Measurements from ENCODE around the gene RHBDD2. TPM values are rescaled to one million over a fixed set of nuclear protein-coding genes. Genes with fewer than 3 reads are reported as not detected.

Gene RHBDD2
- total RNA-seq, 2 experiments from 2014 or later, result 18.6 to 20.3 TPM

GRCh38 chr7:75921479-75921878, 42.6 kb downstream of the RHBDD2 start:
- no peak overlapping the region for H3K27ac ChIP-seq (ENCODE audit: low read depth, low read length, poor library complexity, severe bottlenecking)
- no TSS peak for BruUV-seq (replicated peaks)
- intact Hi-C loops (cut with micrococcal nuclease; ENCODE audit: unreplicated experiment), result no loop called here
- no peaks in the 10 kb centered on the region for H3K9me3 ChIP-seq (ENCODE audit: low read length)
- ChIA-PET CTCF (ENCODE audit: unreplicated experiment) (no interaction called here), POLR2A (interaction anchor here (0.6 kb wide), 1 partner anchor 49 kb away, joined by 6 read pairs; no protein-coding TSS in a partner anchor)
- H3K4me2 ChIP-seq (ENCODE audit: low read length), result no peak overlapping the region
- TF ChIP-seq CTCF (conservative IDR thresholded peaks at IDR 0.05; ENCODE audit: low read length), result no peak
- TF ChIP-seq EZH2phosphoT487 (IDR thresholded peaks at IDR 0.05; ENCODE audit: borderline replicate concordance, low read depth, low read length), result no peak
- no peaks in the 10 kb centered on the region; the same call in 1 of the 2 replicates for H4K20me1 ChIP-seq (ENCODE audit: insufficient read depth, low read length)
- H3K9me2 ChIP-seq (ENCODE audit: insufficient read depth, low read length), result no peaks in the 10 kb centered on the region
- no peak overlapping the region for H3K4me3 ChIP-seq (ENCODE audit: low read depth, low read length, poor library complexity, severe bottlenecking)
- H3K4me1 ChIP-seq (ENCODE audit: insufficient read depth, low read length, poor library complexity, severe bottlenecking), result peaks cover 2% of the 10 kb centered on the region
- H2AFZ ChIP-seq (ENCODE audit: low read length), result no peak overlapping the region
- no peaks in the 10 kb centered on the region for H3K36me3 ChIP-seq (ENCODE audit: insufficient read depth, low read length)
- H3K79me2 ChIP-seq (ENCODE audit: insufficient read depth, low read depth, low read length), result no peaks in the 10 kb centered on the region
- DNase-seq (ENCODE audit: low spot score), result no peak

- Histone ChIP-seq H3K4me3 (ENCODE audit: low read depth, low read length, poor library complexity, severe bottlenecking) (no peak overlapping the region), H2AFZ (ENCODE audit: low read length) (no peak overlapping the region), H3K9me3 (ENCODE audit: low read length) (no peaks in the 10 kb centered on the region), H3K4me1 (ENCODE audit: insufficient read depth, low read length, poor library complexity, severe bottlenecking) (no peaks in the 10 kb centered on the region), H4K20me1 (ENCODE audit: insufficient read depth, low read length) (no peaks in the 10 kb centered on the region; the same call in 1 of the 2 replicates), H3K4me2 (ENCODE audit: low read length) (no peak overlapping the region), H3K36me3 (ENCODE audit: insufficient read depth, low read length) (no peaks in the 10 kb centered on the region), H3K9me2 (ENCODE audit: insufficient read depth, low read length) (no peaks in the 10 kb centered on the region), H3K27ac (ENCODE audit: low read depth, low read length, poor library complexity, severe bottlenecking) (no peak overlapping the region), H3K79me2 (ENCODE audit: insufficient read depth, low read depth, low read length) (no peaks in the 10 kb centered on the region)
- no peak for TF ChIP-seq CTCF (conservative IDR thresholded peaks at IDR 0.05; ENCODE audit: low read length)
- no peak for TF ChIP-seq EZH2phosphoT487 (IDR thresholded peaks at IDR 0.05; ENCODE audit: borderline replicate concordance, low read depth, low read length)
- intact Hi-C loops (cut with micrococcal nuclease; ENCODE audit: unreplicated experiment), result no loop called here
- POLR2A ChIA-PET, result interaction anchor here (0.6 to 1.3 kb wide), 3 partner anchors 9 to 19 kb away, joined by 3 read pairs; no protein-coding TSS in a partner anchor
- BruUV-seq (replicated peaks), result no TSS peak
- CTCF ChIA-PET (ENCODE audit: unreplicated experiment), result no interaction called here
- DNase-seq (ENCODE audit: low spot score), result no peak
These were observed 44.3 kb downstream of the RHBDD2 start for GRCh38 chr7:75922966-75923603.

GRCh38 chr7:75924256-75924655, 45.4 kb downstream of the RHBDD2 start:
- POLR2A ChIA-PET, result no interaction called here
- TF ChIP-seq EZH2phosphoT487 (IDR thresholded peaks at IDR 0.05; ENCODE audit: borderline replicate concordance, low read depth, low read length) (no peak), CTCF (conservative IDR thresholded peaks at IDR 0.05; ENCODE audit: low read length) (no peak)
- Histone ChIP-seq H3K4me2 (ENCODE audit: low read length) (no peak overlapping the region), H3K27ac (ENCODE audit: low read depth, low read length, poor library complexity, severe bottlenecking) (no peak overlapping the region), H3K9me3 (ENCODE audit: low read length) (no peaks in the 10 kb centered on the region), H3K36me3 (ENCODE audit: insufficient read depth, low read length) (no peaks in the 10 kb centered on the region; the same call in 1 of the 2 replicates), H3K79me2 (ENCODE audit: insufficient read depth, low read depth, low read length) (no peaks in the 10 kb centered on the region), H3K4me3 (ENCODE audit: low read depth, low read length, poor library complexity, severe bottlenecking) (no peak overlapping the region), H3K4me1 (ENCODE audit: insufficient read depth, low read length, poor library complexity, severe bottlenecking) (no peaks in the 10 kb centered on the region), H4K20me1 (ENCODE audit: insufficient read depth, low read length) (no peaks in the 10 kb centered on the region), H2AFZ (ENCODE audit: low read length) (no peak overlapping the region), H3K9me2 (ENCODE audit: insufficient read depth, low read length) (no peaks in the 10 kb centered on the region)
- no TSS peak for BruUV-seq (replicated peaks)
- intact Hi-C loops (cut with micrococcal nuclease; ENCODE audit: unreplicated experiment), result no loop called here
- CTCF ChIA-PET (ENCODE audit: unreplicated experiment), result no interaction called here
- no peak for DNase-seq (ENCODE audit: low spot score)
